Esophagus squamous epithelium (tissue), 5 donors: ENCODE data around the gene ITPKB. TPM values are rescaled to one million over a fixed set of nuclear protein-coding genes. Genes with fewer than 3 reads are reported as not detected.

Source experiments
- DNase-seq: peaks from one replicate; lab custom pipeline; 2025; lab: John Stamatoyannopoulos, UW
- H3K27ac ChIP-seq, 4 donors: fragments of 200-600 bp; sonication (generic); one replicate each; pipeline ENCODE4 v1.5.1; 2016 to 2019; ENCODE audit warnings: mild to moderate bottlenecking in 1 of 4
- H3K27me3 ChIP-seq, 4 donors: fragments of 200-600 bp; sonication (generic); 1 replicate in 3 of 4; 2 replicates in 1 of 4; pipeline versions ENCODE4 v1.5.1 to v1.6.0; 2017 to 2021; ENCODE audit warnings: antibody characterized with exemption in 1 of 4
- H3K36me3 ChIP-seq, 3 donors: fragments of 200-600 bp; sonication (generic); one replicate each; pipeline ENCODE4 v1.5.1; 2016 to 2019
- H3K4me1 ChIP-seq, 3 donors: fragments of 200-600 bp; sonication (generic); one replicate each; pipeline ENCODE4 v1.5.1; 2017 to 2019
- H3K4me3 ChIP-seq, 4 donors: fragments of 200-600 bp; sonication (generic); 1 replicate in 3 of 4; 2 replicates in 1 of 4; pipeline ENCODE4 v1.5.1; 2016 to 2019; ENCODE audit warnings: mild to moderate bottlenecking in 2 of 4, moderate library complexity in 1 of 4
- H3K9me3 ChIP-seq, 3 donors: fragments of 200-600 bp; sonication (generic); one replicate each; pipeline ENCODE4 v1.5.1; 2016 to 2019
- POLR2A ChIP-seq, 4 donors: fragments of 450-650 bp; IDR thresholded peaks; one replicate each; pipeline ENCODE4 v1.6.1; 2017; ENCODE audit warnings: antibody characterized with exemption in 4 of 4, mild to moderate bottlenecking in 4 of 4, moderate library complexity in 3 of 4
- WGBS, 2 donors: methylation state at CpG; one replicate each; pipeline ENCODE4 v1.1.5; 2018; 5-methylcytosine and 5-hydroxymethylcytosine counted together
- intact Hi-C: fragments of 100-400 bp; cut with DNase I; formaldehyde crosslinking; loops from one replicate; pipeline ENCODE4 v1.15.0; 2022
- total RNA-seq, 4 donors: library from RNA; depleted of rRNA; stranded (reverse); fragments of >200 nt; gene quantifications; one replicate each; pipeline ENCODE4 v1.1.0, GENCODE V29; 2016
- TF ChIP-seq, protein P1 (sequence below), 6 experiments: fragments of 450-650 bp in 4 of 6; fragments of 200-600 bp in 2 of 6; sonication (generic) in 2 of 6; IDR thresholded peaks; one replicate each; pipeline ENCODE4 v1.5.1; 2016 to 2019; ENCODE audit warnings: antibody characterized with exemption in 6 of 6, mild to moderate bottlenecking in 4 of 6, moderate library complexity in 4 of 6
- donor health status: DM: yes; HTN: yes; CAD: no.

ITPKB gene
- total RNA-seq, 4 donors from 2014 or later: 10.7 to 22.3 (median 15.9) TPM

- DNase-seq: no peak
- intact Hi-C loops: no loop called here
- WGBS, 2 donors: 49 to 69% methylated on average over 5 to 7 of the region's 7 CpGs
- Histone ChIP-seq H3K36me3 (peaks cover 0 to 8% (median 4%) of the 10 kb centered on the region in 3 donors), H3K27me3 (no peaks in the 10 kb centered on the region), H3K4me1 (peaks cover 39 to 97% (median 64%) of the 10 kb centered on the region in 3 donors), H3K27ac (peak overlapping the region; percentile 8 to 87 (median 84)), H3K9me3 (no peaks in the 10 kb centered on the region), H3K4me3 (no peak overlapping the region)
- TF ChIP-seq, protein P1, sequence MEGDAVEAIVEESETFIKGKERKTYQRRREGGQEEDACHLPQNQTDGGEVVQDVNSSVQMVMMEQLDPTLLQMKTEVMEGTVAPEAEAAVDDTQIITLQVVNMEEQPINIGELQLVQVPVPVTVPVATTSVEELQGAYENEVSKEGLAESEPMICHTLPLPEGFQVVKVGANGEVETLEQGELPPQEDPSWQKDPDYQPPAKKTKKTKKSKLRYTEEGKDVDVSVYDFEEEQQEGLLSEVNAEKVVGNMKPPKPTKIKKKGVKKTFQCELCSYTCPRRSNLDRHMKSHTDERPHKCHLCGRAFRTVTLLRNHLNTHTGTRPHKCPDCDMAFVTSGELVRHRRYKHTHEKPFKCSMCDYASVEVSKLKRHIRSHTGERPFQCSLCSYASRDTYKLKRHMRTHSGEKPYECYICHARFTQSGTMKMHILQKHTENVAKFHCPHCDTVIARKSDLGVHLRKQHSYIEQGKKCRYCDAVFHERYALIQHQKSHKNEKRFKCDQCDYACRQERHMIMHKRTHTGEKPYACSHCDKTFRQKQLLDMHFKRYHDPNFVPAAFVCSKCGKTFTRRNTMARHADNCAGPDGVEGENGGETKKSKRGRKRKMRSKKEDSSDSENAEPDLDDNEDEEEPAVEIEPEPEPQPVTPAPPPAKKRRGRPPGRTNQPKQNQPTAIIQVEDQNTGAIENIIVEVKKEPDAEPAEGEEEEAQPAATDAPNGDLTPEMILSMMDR (IDR thresholded peaks at IDR 0.05): no peak
- TF ChIP-seq POLR2A (IDR thresholded peaks at IDR 0.05): no peak
Observed at GRCh38 chr1:226695335-226695900, 43.7 kb downstream of the ITPKB start.

DNA sequence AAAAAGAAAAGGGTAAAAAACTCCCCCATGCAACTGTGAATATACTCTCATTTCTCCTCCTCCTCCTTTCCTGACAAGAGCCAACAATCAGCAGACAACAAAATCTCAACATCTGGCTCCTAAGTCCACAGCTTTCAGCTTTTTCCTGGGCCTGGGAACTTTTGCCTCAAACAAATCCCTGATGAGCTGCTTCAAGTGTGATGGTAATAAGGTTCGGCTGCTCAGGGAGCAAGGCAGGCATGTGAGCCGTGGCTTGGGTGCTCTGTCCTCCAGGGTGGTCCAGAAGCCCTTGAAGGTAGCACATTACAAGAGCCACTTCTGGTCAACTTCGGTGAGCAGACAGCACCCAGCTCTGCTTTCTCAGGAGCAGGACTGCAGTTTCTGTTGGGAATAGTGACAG, 46.3 kb downstream of the ITPKB start:
- peaks cover 36 to 98% (median 59%) of the 10 kb centered on the region in 3 donors for H3K4me1 ChIP-seq
- intact Hi-C loops: no loop called here

GRCh38 chr1:226692051-226692792, 46.9 kb downstream of the ITPKB start:
- Histone ChIP-seq H3K9me3 (no peaks in the 10 kb centered on the region), H3K27me3 (no peaks in the 10 kb centered on the region), H3K4me1 (peaks cover 36 to 98% (median 59%) of the 10 kb centered on the region in 3 donors), H3K27ac (peak overlapping the region in 3 of 4 donors; percentile 74 to 87 (median 84)), H3K36me3 (no peaks in the 10 kb centered on the region), H3K4me3 (no peak overlapping the region)
- intact Hi-C loops: no loop called here
- TF ChIP-seq, protein P1 (IDR thresholded peaks at IDR 0.05): no peak
- no peak for TF ChIP-seq POLR2A (IDR thresholded peaks at IDR 0.05)
- 56 to 82% methylated on average over 4 of the region's 4 CpGs for WGBS, 2 donors
- DNase-seq: no peak

More for the DNA sequence above, 46.3 kb downstream of the ITPKB start:
- 83 to 89% methylated on average over 1 to 3 of the region's 3 CpGs for WGBS, 2 donors
- Histone ChIP-seq H3K27ac (peak overlapping the region in 3 of 4 donors; percentile 74 to 87 (median 84)), H3K36me3 (no peaks in the 10 kb centered on the region), H3K27me3 (no peaks in the 10 kb centered on the region), H3K4me3 (no peak overlapping the region), H3K9me3 (no peaks in the 10 kb centered on the region)
- DNase-seq: no peak
- TF ChIP-seq, protein P1 (IDR thresholded peaks at IDR 0.05): no peak
- TF ChIP-seq POLR2A (IDR thresholded peaks at IDR 0.05): no peak

DNA sequence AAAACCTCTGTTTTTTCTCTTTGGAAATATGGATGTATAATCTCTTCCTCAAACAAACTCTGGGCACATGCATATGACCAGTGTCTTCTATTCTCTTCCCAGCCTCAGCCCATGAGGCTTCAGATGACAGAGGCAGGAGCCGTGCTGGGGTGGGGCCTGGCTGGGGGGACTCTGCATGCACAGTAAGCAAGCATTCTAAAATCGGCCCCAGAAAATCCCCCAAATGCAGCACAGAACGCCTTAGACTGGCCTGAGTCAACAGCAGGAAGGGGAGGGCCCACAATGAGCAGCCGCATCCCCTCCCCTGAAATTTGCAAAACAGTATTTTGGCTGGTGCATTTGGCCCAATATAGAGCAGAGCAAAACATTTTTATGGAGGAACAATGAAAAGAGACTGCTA, 47.8 kb downstream of the ITPKB start:
- H3K4me1 ChIP-seq: peaks cover 29 to 98% (median 51%) of the 10 kb centered on the region in 3 donors
- TF ChIP-seq POLR2A (IDR thresholded peaks at IDR 0.05): no peak
- no peaks in the 10 kb centered on the region for H3K27me3 ChIP-seq
- no peak for DNase-seq
- no peak overlapping the region for H3K4me3 ChIP-seq
- peak overlapping the region; percentile 59 to 87 (median 79) for H3K27ac ChIP-seq
- WGBS, 2 donors: 44 to 45% methylated on average over 2 to 4 of the region's 4 CpGs
- no peaks in the 10 kb centered on the region for H3K36me3 ChIP-seq
- intact Hi-C loops: no loop called here
- no peaks in the 10 kb centered on the region for H3K9me3 ChIP-seq

DNA sequence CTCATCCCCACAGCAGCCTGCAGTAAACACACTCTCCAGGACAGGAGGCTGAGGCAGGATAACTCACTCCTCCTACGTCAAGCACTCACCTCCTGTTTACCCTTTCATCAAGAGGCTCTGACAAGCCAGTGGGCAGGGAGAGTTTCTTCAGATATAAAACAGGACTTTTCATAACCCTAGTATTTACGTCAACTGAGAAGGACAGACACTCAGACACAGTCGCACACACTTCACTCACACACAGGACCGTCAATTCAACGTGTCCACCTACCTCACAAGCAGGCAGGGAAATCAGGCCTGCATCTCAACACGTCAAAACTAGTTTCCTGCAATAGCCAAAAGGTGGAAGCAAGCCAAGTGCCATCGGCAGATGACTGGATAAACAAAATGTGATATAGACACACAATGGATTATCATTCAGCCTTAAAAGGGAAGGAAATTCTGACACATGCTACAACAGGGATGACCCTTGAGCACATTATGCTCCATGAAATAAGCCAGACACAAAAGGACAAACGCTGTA, 48.6 kb downstream of the ITPKB start:
- no peak for DNase-seq

More for the DNA sequence above, 48.6 kb downstream of the ITPKB start:
- WGBS, 2 donors: 18 to 27% methylated on average over 7 to 8 of the region's 8 CpGs
- no peaks in the 10 kb centered on the region for H3K27me3 ChIP-seq
- intact Hi-C loops: no loop called here
- peaks cover 29 to 98% (median 48%) of the 10 kb centered on the region in 3 donors for H3K4me1 ChIP-seq
- no peak overlapping the region for H3K4me3 ChIP-seq
- no peak for TF ChIP-seq POLR2A (IDR thresholded peaks at IDR 0.05)
- TF ChIP-seq, protein P1 (IDR thresholded peaks at IDR 0.05): no peak
- H3K27ac ChIP-seq: peak overlapping the region; percentile 59 to 87 (median 79)
- H3K36me3 ChIP-seq: no peaks in the 10 kb centered on the region
- H3K9me3 ChIP-seq: no peaks in the 10 kb centered on the region
